ENCODE data around the gene SNX1. TPM values are rescaled to one million over a fixed set of nuclear protein-coding genes. Genes with fewer than 3 reads are reported as not detected.

The SNX1 gene
- total RNA-seq, 2 experiments from 2014 or later = 30.1 to 129 TPM

DNA sequence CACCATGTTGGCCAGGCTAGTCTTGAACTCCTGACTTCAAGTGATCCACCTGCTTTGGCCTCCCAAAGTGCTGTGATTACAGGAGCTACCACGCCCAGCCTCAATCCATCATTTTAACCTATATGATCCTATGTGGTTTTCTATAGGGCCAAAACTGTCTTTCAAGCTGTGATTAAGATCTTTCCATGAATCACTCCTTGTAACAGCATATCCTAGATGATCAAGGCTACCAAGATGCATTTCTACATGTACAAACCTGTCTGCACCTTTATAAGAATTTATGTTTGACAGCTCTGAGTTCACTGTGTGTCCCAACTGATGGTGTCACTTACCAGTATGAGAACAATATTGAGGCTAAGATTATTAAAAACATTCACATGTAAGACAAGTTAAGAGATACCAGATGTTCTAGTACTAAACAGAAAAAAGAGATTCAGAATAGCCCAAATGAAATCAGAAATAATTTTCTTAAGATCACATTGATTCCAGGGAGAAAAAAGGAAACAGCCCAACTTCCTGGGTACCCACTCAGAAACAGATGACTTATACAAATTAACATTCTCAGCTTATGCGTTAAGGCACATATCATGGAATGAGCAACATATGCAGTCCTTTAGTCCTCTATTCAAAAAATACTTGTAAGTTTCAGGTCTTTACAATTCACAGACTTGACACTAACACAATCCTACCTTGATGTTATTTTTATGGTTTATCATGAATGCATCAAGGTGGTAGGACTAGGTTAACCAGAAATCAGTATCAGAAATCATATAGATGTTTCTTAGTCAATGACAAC, 91.8 kb downstream of the SNX1 start:
- Histone ChIP-seq H3K27ac (ENCODE audit: low read depth, low read length, poor library complexity, severe bottlenecking) (no peak overlapping the region), H3K4me2 (ENCODE audit: low read length) (no peak overlapping the region), H3K79me2 (ENCODE audit: insufficient read depth, low read depth, low read length) (no peaks in the 10 kb centered on the region), H4K20me1 (ENCODE audit: insufficient read depth, low read length) (no peaks in the 10 kb centered on the region), H3K9me2 (ENCODE audit: insufficient read depth, low read length) (no peaks in the 10 kb centered on the region), H3K4me1 (ENCODE audit: insufficient read depth, low read length, poor library complexity, severe bottlenecking) (no peaks in the 10 kb centered on the region), H3K9me3 (ENCODE audit: low read length) (no peaks in the 10 kb centered on the region), H2AFZ (ENCODE audit: low read length) (no peak overlapping the region), H3K4me3 (ENCODE audit: low read depth, low read length, poor library complexity, severe bottlenecking) (no peak overlapping the region), H3K36me3 (ENCODE audit: insufficient read depth, low read length) (peaks cover 4% of the 10 kb centered on the region; the same call in 1 of the 2 replicates)
- ChIA-PET CTCF (ENCODE audit: unreplicated experiment) (no interaction called here), POLR2A (no interaction called here)
- BruUV-seq (replicated peaks) = no TSS peak
- no peak for DNase-seq (ENCODE audit: low spot score)
- no peak for TF ChIP-seq EZH2phosphoT487 (IDR thresholded peaks at IDR 0.05; ENCODE audit: borderline replicate concordance, low read depth, low read length)
- TF ChIP-seq, protein P1, sequence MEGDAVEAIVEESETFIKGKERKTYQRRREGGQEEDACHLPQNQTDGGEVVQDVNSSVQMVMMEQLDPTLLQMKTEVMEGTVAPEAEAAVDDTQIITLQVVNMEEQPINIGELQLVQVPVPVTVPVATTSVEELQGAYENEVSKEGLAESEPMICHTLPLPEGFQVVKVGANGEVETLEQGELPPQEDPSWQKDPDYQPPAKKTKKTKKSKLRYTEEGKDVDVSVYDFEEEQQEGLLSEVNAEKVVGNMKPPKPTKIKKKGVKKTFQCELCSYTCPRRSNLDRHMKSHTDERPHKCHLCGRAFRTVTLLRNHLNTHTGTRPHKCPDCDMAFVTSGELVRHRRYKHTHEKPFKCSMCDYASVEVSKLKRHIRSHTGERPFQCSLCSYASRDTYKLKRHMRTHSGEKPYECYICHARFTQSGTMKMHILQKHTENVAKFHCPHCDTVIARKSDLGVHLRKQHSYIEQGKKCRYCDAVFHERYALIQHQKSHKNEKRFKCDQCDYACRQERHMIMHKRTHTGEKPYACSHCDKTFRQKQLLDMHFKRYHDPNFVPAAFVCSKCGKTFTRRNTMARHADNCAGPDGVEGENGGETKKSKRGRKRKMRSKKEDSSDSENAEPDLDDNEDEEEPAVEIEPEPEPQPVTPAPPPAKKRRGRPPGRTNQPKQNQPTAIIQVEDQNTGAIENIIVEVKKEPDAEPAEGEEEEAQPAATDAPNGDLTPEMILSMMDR (conservative IDR thresholded peaks at IDR 0.05; ENCODE audit: low read length) = no peak
- intact Hi-C loops (cut with micrococcal nuclease; ENCODE audit: unreplicated experiment) = no loop called here

Small RNAs within 50 kb of the gene (small RNA-seq; reads per million reads assigned to genes)
- not detected for gene RF00019

Other genes starting within 250 kb of the SNX1 start
- 0.03 and 1.2 TPM in 2 replicates for gene DAPK2, start 49.5 kb upstream of the SNX1 start, total RNA-seq (2014; rRNA removed; shearing (Covaris generic))
- 0.36 TPM in 1 of 2 replicates, not detected in the other for gene DAPK2, start 49.5 kb upstream of the SNX1 start, total RNA-seq (2022)
- gene CIAO2A, start 2.1 kb upstream of the SNX1 start, total RNA-seq (2014; rRNA removed; shearing (Covaris generic)) = 71.6 and 84.7 TPM in 2 replicates
- gene CIAO2A, start 2.1 kb upstream of the SNX1 start, total RNA-seq (2022) = 78.7 and 86.7 TPM in 2 replicates
- 63.1 and 65.7 TPM in 2 replicates for gene SNX22, start 55.7 kb downstream of the SNX1 start, total RNA-seq (2014; rRNA removed; shearing (Covaris generic))
- gene SNX22, start 55.7 kb downstream of the SNX1 start, total RNA-seq (2022) = 61.6 and 68.8 TPM in 2 replicates
- 243 and 263 TPM in 2 replicates for gene PPIB, start 67.0 kb downstream of the SNX1 start, total RNA-seq (2014; rRNA removed; shearing (Covaris generic))
- gene PPIB, start 67.0 kb downstream of the SNX1 start, total RNA-seq (2022) = 248 and 307 TPM in 2 replicates

All from OCI-LY7 (cell line).